OCI-LY1 (cell line): Measurements from ENCODE around the gene SVOP.

Experiments
- H2AFZ ChIP-seq: fragments of 200-600 bp; sonication (generic), shearing (Covaris generic); 2 replicates; pipeline ENCODE4 v1.6.0; 2014; ENCODE audit warnings: antibody characterized with exemption, mild to moderate bottlenecking, low read length
- H3F3A ChIP-seq: fragments of 200-600 bp; sonication (generic), shearing (Covaris generic); 2 replicates; pipeline ENCODE4 v1.6.0; 2014; ENCODE audit warnings: mild to moderate bottlenecking, antibody characterized with exemption, low read length, moderate library complexity; ENCODE audit not compliant: insufficient read depth
- H3K27ac ChIP-seq: fragments of 200-600 bp; sonication (generic); 2 replicates; pipeline ENCODE4 v1.5.1; 2014; ENCODE audit warnings: low read length, mixed run types, mild to moderate bottlenecking, low read depth; ENCODE audit not compliant: poor library complexity, severe bottlenecking
- H3K27me3 ChIP-seq: fragments of 200-600 bp; sonication (generic); 2 replicates; pipeline ENCODE4 v1.6.0; 2014; ENCODE audit warnings: antibody characterized with exemption, mild to moderate bottlenecking, low read length, moderate library complexity; ENCODE audit not compliant: insufficient read depth
- H3K36me3 ChIP-seq: fragments of 200-600 bp; sonication (generic); 2 replicates; pipeline ENCODE4 v1.6.1; 2014; ENCODE audit warnings: mild to moderate bottlenecking, antibody characterized with exemption, low read length, moderate library complexity, mixed read lengths; ENCODE audit not compliant: insufficient read depth
- H3K4me1 ChIP-seq: fragments of 200-600 bp; sonication (generic); 2 replicates; pipeline ENCODE4 v1.5.1; 2014; ENCODE audit warnings: mild to moderate bottlenecking, low read length, moderate library complexity; ENCODE audit not compliant: insufficient read depth, severe bottlenecking
- H3K4me2 ChIP-seq: fragments of 200-600 bp; sonication (generic), shearing (Covaris generic); 2 replicates; pipeline ENCODE4 v1.6.1; 2014; ENCODE audit warnings: low read length
- H3K4me3 ChIP-seq: fragments of 200-600 bp; sonication (generic); 2 replicates; pipeline ENCODE4 v1.5.1; 2014; ENCODE audit warnings: low read length, low read depth, mild to moderate bottlenecking, mixed read lengths; ENCODE audit not compliant: poor library complexity, severe bottlenecking
- H3K79me2 ChIP-seq: fragments of 200-600 bp; shearing (Covaris generic); 2 replicates; pipeline ENCODE4 v1.6.1; 2016; ENCODE audit warnings: mixed run types, low read length, mixed read lengths; ENCODE audit not compliant: insufficient read depth
- H3K9ac ChIP-seq: fragments of 200-600 bp; sonication (generic), shearing (Covaris generic); 2 replicates; pipeline ENCODE4 v1.6.1; 2014; ENCODE audit warnings: mild to moderate bottlenecking, low read length, mixed read lengths
- H3K9me2 ChIP-seq: fragments of 200-600 bp; sonication (generic), shearing (Covaris generic); 2 replicates; pipeline ENCODE4 v1.6.1; 2014; ENCODE audit warnings: low read depth, mild to moderate bottlenecking, low read length, mixed read lengths
- H3K9me3 ChIP-seq: fragments of 200-600 bp; shearing (Covaris generic); 2 replicates; pipeline ENCODE4 v1.6.1; 2014; ENCODE audit warnings: low read length, mixed read lengths
- H4K20me1 ChIP-seq: fragments of 200-600 bp; sonication (generic), shearing (Covaris generic); 2 replicates; pipeline ENCODE4 v1.6.0; 2016; ENCODE audit warnings: mild to moderate bottlenecking, low read length; ENCODE audit not compliant: insufficient read depth
- CTCF ChIP-seq: fragments of 200-600 bp; sonication (generic), shearing (Covaris generic); IDR thresholded peaks from 2 replicates; pipeline ENCODE4 v1.5.1; 2017; ENCODE audit warnings: mild to moderate bottlenecking, antibody characterized with exemption, low read length, moderate library complexity, mixed read lengths
- EZH2 ChIP-seq: fragments of 200-600 bp; sonication (generic), shearing (Covaris generic); IDR thresholded peaks from 2 replicates; pipeline ENCODE4 v1.8.0; 2017; ENCODE audit warnings: borderline replicate concordance, mixed run types, mild to moderate bottlenecking, antibody characterized with exemption, low read length, moderate library complexity, mixed read lengths

Gene SVOP

DNA sequence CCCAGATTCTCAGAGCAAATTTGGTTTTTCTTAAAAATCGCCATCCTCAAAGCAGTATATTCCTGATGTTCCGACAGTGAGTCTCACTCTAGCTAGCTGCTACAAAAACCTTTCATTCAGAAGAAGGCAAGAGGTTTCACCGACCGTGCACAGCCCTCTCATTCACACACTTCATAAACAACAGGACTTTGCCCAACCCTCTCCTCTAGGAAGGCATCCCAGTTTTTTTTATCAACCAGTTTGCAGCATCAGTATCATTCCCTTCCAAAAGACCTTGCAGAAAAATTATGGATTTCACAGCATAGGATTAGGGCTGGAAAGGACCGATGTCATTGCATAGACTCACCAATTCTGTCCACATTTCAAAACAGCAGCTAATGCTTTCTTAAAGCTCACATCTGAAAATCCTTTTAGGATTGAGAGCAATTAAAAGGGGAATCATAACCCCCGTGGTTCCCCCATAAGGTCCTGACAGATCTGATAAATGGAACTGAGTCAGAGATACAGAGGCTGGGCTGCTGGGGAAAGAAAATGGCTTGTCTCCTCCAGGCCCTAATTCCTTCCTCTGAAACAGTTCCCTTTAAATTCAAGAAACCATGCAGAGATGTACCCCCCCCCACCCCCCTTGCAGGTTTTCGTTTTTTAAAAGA lies 597 bp downstream of the SVOP start:
- no peak overlapping the region for H3K4me2 ChIP-seq

DNA sequence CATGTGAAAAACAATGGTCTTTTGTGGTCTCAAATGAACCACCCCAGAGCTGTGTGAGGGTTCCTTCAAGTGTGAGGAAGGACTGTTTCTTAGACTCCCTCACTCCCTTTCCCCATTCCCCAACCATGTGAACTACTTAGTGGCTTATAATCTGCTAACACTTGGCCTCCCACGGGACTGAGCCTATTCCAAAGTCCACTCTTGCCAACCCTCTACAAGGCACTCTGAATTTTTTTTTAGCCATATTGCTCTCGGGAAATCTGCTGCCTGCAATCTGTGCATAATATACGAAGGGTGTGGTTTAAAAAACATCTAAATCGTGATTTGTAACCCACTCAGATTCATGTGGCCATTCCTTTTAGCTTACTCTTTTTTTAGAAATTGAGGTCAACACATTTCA lies 2.6 kb downstream of the SVOP start:
- Histone ChIP-seq H3K4me3 (no peak overlapping the region), H3K9me2 (no peaks in the 10 kb centered on the region), H3F3A (no peaks in the 10 kb centered on the region), H3K9me3 (no peaks in the 10 kb centered on the region), H3K27me3 (no peaks in the 10 kb centered on the region), H2AFZ (no peak overlapping the region), H4K20me1 (no peaks in the 10 kb centered on the region), H3K9ac (no peak overlapping the region), H3K79me2 (no peaks in the 10 kb centered on the region), H3K4me2 (no peak overlapping the region), H3K36me3 (no peaks in the 10 kb centered on the region), H3K27ac (no peak overlapping the region), H3K4me1 (no peaks in the 10 kb centered on the region)
- no peak for TF ChIP-seq EZH2
- no peak for TF ChIP-seq CTCF

More for the DNA sequence above, 597 bp downstream of the SVOP start:
- Histone ChIP-seq H3K27me3 (no peaks in the 10 kb centered on the region), H3K9me3 (no peaks in the 10 kb centered on the region), H3K4me3 (no peak overlapping the region), H3K9ac (no peak overlapping the region), H3K36me3 (no peaks in the 10 kb centered on the region), H3K9me2 (no peaks in the 10 kb centered on the region), H3F3A (no peaks in the 10 kb centered on the region), H2AFZ (no peak overlapping the region), H4K20me1 (no peaks in the 10 kb centered on the region), H3K4me1 (no peaks in the 10 kb centered on the region), H3K27ac (no peak overlapping the region), H3K79me2 (no peaks in the 10 kb centered on the region)
- TF ChIP-seq CTCF (no peak), EZH2 (no peak)

GRCh38 chr12:109016978-109017377 lies 3.9 kb downstream of the SVOP start:
- TF ChIP-seq EZH2, result no peak
- no peak for TF ChIP-seq CTCF
- no peaks in the 10 kb centered on the region for H3K27me3 ChIP-seq
- H3K9ac ChIP-seq, result no peak overlapping the region
- no peaks in the 10 kb centered on the region for H3K9me2 ChIP-seq
- no peaks in the 10 kb centered on the region for H3K79me2 ChIP-seq
- H3K4me2 ChIP-seq, result no peak overlapping the region
- H3F3A ChIP-seq, result no peaks in the 10 kb centered on the region
- H2AFZ ChIP-seq, result no peak overlapping the region
- H3K36me3 ChIP-seq, result no peaks in the 10 kb centered on the region
- no peak overlapping the region for H3K4me3 ChIP-seq
- no peaks in the 10 kb centered on the region for H3K9me3 ChIP-seq
- H3K27ac ChIP-seq, result no peak overlapping the region
- H4K20me1 ChIP-seq, result no peaks in the 10 kb centered on the region
- no peaks in the 10 kb centered on the region for H3K4me1 ChIP-seq
